Keratinocyte (primary cell): ENCODE data around the gene FRMD3.

Experiments used
- CTCF ChIP-seq, 3 experiments: IDR thresholded peaks in 1 of 3; conservative IDR thresholded peaks in 1 of 3; optimal IDR thresholded peaks in 1 of 3; 2 replicates in 2 of 3; 3 replicates in 1 of 3; pipeline versions ENCODE3 to v1.5.1; 2011; ENCODE audit warnings: low read length in 3 of 3, mild to moderate bottlenecking in 3 of 3, moderate library complexity in 2 of 3, control low read depth in 1 of 3, inconsistent platforms in 1 of 3; ENCODE audit not compliant: insufficient read depth in 2 of 3; ENCODE audit errors: extremely low read depth in 1 of 3
- EZH2 ChIP-seq: IDR thresholded peaks from one replicate; pipeline ENCODE4 v1.6.1; 2012; ENCODE audit warnings: inconsistent platforms, mild to moderate bottlenecking, low read length, moderate library complexity

GRCh38 chr9:83533296-83533695, 4.9 kb downstream of the FRMD3 start:
- TF ChIP-seq CTCF (optimal IDR thresholded peaks at IDR 0.05 in 1 of 3, IDR thresholded peaks at IDR 0.05 in 1 of 3, conservative IDR thresholded peaks at IDR 0.05 in 1 of 3; ENCODE audit: extremely low read depth in 1 of 3, insufficient read depth in 2 of 3, low read length in 3 of 3) (no peak), EZH2 (no peak)
